Measurements from ENCODE around the gene CFAP161. TPM values are rescaled to one million over a fixed set of nuclear protein-coding genes. Genes with fewer than 3 reads are reported as not detected.
"Not testable (repeated sequence)": the region's sequence is repeated elsewhere in the genome, so short reads cannot be mapped to it uniquely, and the experiment has no call there.

CFAP161 gene
- total RNA-seq, 8 experiments from 2014 or later, result 0.14 to 3.1 (median 0.62) TPM; not detected in 4

DNA sequence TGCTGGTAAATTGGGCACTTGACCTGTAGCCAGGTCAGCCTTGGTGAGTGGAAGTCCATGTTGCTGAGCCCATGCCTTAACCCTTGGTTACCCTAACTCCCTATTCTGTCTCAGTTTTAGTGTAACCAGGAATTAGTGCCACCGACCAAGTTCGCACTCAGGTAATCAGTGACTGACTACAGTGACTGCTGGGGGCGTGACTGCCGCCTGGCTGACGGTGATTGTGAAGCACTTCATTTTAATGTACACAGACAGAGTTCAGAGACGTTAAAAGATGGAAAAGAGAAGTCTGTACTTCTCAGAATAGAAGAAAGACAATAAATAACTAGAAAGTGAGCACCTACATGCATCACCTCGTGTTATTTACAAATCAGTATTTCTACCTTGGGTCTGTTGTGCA lies 17.3 kb downstream of the CFAP161 start:
- H3K27ac ChIP-seq, result no peak overlapping the region
- no peak overlapping the region for H3K4me3 ChIP-seq
- no peak for ATAC-seq (replicated peaks in 6 of 8)
- in situ Hi-C loops (cut with MboI; ENCODE audit: low pct_unique_long_range_greater_than_20kb in 2 of 9, low sequenced_read_pairs in 9 of 9, unreplicated experiment in 9 of 9), result loop anchor here in 4 of 9 experiments (10.0 to 25.0 kb wide), 3 partner anchors 103 to 113 kb away; no protein-coding TSS in a partner anchor
- WGBS, 10 experiments, result 71 to 93% (median 78%) methylated on average over 3 to 7 of the region's 7 CpGs; no CpG with 5 or more reads in 1 of the 10 experiments
- H3K4me1 ChIP-seq (replicated peaks in 1 of 2), result no peaks in the 10 kb centered on the region

- H3K27ac ChIP-seq, result no peak overlapping the region
- no peak overlapping the region for H3K4me3 ChIP-seq
- in situ Hi-C loops (cut with MboI; ENCODE audit: low pct_unique_long_range_greater_than_20kb in 2 of 9, low sequenced_read_pairs in 9 of 9, unreplicated experiment in 9 of 9), result loop anchor here in 4 of 9 experiments (10.0 to 25.0 kb wide), 3 partner anchors 102 to 112 kb away; no protein-coding TSS in a partner anchor
- no peaks in the 10 kb centered on the region for H3K4me1 ChIP-seq (replicated peaks in 1 of 2)
- 63 to 100% (median 78%) methylated on average over 1 to 4 of the region's 4 CpGs for WGBS, 10 experiments
- peak in 1 of 8 experiments; percentile 30 for ATAC-seq (replicated peaks in 6 of 8)
These were observed 18.3 kb downstream of the CFAP161 start for GRCh38 chr15:81152339-81152738.

DNA sequence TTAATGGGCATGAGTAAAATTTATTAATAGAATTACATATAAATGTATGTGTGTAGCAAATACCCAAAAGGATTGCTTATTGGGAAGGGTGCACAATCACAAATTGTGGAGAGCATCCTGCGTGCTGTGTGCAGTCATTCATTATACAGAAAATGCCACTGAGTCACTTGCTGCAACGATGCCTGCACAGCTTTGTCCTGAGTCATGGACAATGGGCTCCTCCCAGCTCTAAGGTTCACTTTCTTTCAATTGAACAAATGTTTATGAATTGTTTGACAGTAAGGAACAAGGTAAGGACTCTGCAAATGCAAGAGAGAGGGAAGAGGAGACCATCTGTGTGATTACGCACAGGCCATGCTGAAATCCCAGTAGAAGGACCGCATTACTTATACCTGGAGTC lies 18.7 kb downstream of the CFAP161 start:
- H3K4me1 ChIP-seq (replicated peaks in 1 of 2), result no peaks in the 10 kb centered on the region
- in situ Hi-C loops (cut with MboI; ENCODE audit: low pct_unique_long_range_greater_than_20kb in 2 of 9, low sequenced_read_pairs in 9 of 9, unreplicated experiment in 9 of 9), result loop anchor here in 4 of 9 experiments (10.0 to 25.0 kb wide), 3 partner anchors 102 to 112 kb away; no protein-coding TSS in a partner anchor
- peak in 1 of 8 experiments; percentile 37 for ATAC-seq (replicated peaks in 6 of 8)

DNA sequence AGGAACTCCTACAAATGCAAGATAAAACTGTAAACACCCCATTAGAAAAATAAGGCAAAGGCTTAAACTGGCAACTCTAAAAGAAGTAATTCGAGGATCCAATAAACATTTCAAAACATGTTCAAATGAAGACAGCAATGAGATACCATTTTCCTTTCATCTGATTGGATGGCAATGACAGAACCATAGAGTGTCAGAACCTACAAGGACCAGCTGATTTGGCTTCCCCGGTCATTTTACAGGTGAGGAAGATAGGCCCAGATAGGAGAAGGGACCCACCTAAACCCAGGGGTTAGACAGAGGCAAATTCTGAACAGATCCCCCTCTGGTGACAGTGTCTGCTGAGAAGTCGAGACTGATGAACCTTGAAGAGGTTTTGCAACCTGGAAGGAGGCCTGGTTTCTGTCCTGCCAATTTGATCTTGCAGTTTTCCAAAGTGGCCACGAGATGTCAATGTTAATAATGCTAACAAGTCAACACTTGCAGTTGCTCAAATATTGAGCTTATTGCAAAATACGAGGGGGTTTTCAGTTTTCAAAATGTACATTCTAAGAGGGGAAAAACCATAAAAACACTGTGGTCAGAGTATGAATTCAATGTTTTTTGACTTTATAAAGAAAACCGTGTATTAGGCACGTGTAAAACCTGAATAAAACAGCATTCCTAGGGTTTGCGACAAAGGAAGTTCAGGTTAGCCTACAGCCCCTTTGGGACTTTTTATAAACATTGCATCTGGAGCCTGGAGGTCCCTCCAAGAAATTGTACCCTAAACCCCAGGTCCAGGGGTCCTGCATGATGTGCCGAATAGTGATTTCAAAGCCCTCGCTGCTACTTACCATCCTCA lies 21.5 kb downstream of the CFAP161 start:
- Histone ChIP-seq H3K4me3 (no peak overlapping the region), H3K27ac (no peak overlapping the region), H3K4me1 (replicated peaks in 1 of 2) (no peaks in the 10 kb centered on the region)
- in situ Hi-C loops (cut with MboI; ENCODE audit: low pct_unique_long_range_greater_than_20kb in 2 of 9, low sequenced_read_pairs in 9 of 9, unreplicated experiment in 9 of 9), result loop anchor here in 4 of 9 experiments (10.0 to 25.0 kb wide), 3 partner anchors 99 to 109 kb away; no protein-coding TSS in a partner anchor
- peak in 2 of 8 experiments; percentile 29 to 44 for ATAC-seq (replicated peaks in 6 of 8)
- WGBS, 10 experiments, result 0 to 63% (median 44%) methylated on average over 2 to 8 of the region's 10 CpGs

More for the DNA sequence above, 18.7 kb downstream of the CFAP161 start:
- no peak overlapping the region for H3K4me3 ChIP-seq
- 24 to 87% (median 57%) methylated on average over 1 to 3 of the region's 4 CpGs; no CpG with 5 or more reads in 2 of the 10 experiments for WGBS, 10 experiments
- no peak overlapping the region for H3K27ac ChIP-seq

DNA sequence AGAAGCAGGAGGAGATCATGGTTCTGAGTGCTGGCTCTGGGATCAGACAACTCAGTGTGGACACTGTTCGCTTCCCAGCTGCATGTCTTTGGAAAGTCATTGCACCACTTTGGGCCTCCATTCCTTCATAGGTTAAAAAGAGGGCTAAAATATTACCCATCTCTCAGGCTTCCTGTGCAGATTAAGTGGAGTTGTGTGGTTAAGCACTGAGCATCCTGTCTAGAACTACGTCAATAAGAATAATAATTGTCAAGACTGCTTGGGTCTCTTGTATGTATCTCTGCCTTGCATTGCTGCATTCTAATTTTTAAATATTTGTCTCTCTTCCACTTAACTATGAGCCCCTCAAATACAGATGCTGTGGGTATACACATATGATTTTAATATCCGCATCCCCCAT lies 22.3 kb downstream of the CFAP161 start:
- no peak for ATAC-seq (replicated peaks in 6 of 8)
- Histone ChIP-seq H3K27ac (no peak overlapping the region), H3K4me3 (no peak overlapping the region), H3K4me1 (replicated peaks in 1 of 2) (no peaks in the 10 kb centered on the region)
- whole genome bisulfite sequencing, 10 experiments, result 80 to 100% (median 93%) methylated on average over 1 to 3 of the region's 3 CpGs; no CpG with 5 or more reads in 3 of the 10 experiments
- in situ Hi-C loops (cut with MboI; ENCODE audit: low pct_unique_long_range_greater_than_20kb in 2 of 9, low sequenced_read_pairs in 9 of 9, unreplicated experiment in 9 of 9), result loop anchor here in 4 of 9 experiments (10.0 to 25.0 kb wide), 3 partner anchors 98 to 108 kb away; no protein-coding TSS in a partner anchor

DNA sequence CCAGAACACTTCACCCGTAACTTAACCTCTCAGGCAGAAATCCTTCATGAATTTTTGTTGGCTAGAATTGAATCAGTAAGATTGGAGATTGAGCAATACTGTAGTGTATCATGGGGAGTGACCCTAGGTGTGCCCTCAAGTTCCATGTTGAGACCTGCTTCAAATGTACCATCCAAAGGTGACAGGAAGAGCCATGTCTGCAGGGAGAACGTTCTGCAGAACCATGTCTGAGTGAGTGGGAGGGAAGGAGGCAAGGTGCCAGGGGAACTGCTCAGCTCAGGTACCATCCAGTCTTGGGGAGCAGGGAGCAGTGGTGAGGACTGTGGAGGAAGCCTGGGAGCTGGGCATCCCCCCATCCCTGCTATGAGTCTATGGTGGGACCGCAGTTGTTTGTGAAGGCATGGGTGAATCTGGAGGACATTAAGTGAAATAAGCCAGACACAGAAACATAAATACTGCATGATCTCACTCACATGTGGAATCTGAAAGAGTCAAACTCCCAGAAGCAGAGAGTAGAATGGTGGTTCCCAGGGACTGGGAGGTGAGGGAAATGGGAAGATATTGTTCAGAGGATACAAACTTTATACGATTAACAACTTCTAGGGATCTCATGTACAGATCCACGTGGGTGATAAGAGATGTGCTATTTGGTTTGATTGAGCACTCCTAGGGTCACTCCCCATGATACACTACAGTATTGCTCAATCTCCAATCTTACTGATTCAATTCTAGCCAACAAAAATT lies 23.3 kb downstream of the CFAP161 start:
- no peak overlapping the region for H3K27ac ChIP-seq
- ATAC-seq (replicated peaks in 6 of 8), result peak in 2 of 8 experiments; percentile 8 to 12
- H3K4me3 ChIP-seq, result no peak overlapping the region
- no peaks in the 10 kb centered on the region for H3K4me1 ChIP-seq (replicated peaks in 1 of 2)
- 17 to 81% (median 73%) methylated on average over 1 to 3 of the region's 5 CpGs; no CpG with 5 or more reads in 3 of the 10 experiments for WGBS, 10 experiments
- in situ Hi-C loops (cut with MboI; ENCODE audit: low pct_unique_long_range_greater_than_20kb in 2 of 9, low sequenced_read_pairs in 9 of 9, unreplicated experiment in 9 of 9), result loop anchor here in 4 of 9 experiments (10.0 to 25.0 kb wide), 3 partner anchors 97 to 107 kb away; no protein-coding TSS in a partner anchor

DNA sequence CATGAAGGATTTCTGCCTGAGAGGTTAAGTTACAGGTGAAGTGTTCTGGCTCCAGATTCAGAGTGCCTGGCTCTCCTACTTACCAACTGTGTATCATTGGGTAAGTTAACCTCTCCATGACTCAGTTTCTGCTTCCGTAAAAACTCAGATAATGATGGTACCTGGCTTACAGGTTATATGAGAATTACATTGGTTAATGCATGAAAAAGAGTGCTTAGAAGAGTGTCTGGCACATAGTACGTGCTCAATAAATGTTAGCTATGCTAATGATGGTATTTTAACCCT lies 23.8 kb downstream of the CFAP161 start:
- in situ Hi-C loops (cut with MboI; ENCODE audit: low pct_unique_long_range_greater_than_20kb in 2 of 9, low sequenced_read_pairs in 9 of 9, unreplicated experiment in 9 of 9), result loop anchor here in 4 of 9 experiments (10.0 to 25.0 kb wide), 3 partner anchors 97 to 107 kb away; no protein-coding TSS in a partner anchor
- WGBS, 10 experiments, result 50 to 100% (median 92%) methylated on average over 1 to 2 of the region's 2 CpGs; no CpG with 5 or more reads in 1 of the 10 experiments
- H3K4me3 ChIP-seq, result no peak overlapping the region
- no peak for ATAC-seq (replicated peaks in 6 of 8)
- H3K27ac ChIP-seq, result no peak overlapping the region
- H3K4me1 ChIP-seq (replicated peaks in 1 of 2), result no peaks in the 10 kb centered on the region

DNA sequence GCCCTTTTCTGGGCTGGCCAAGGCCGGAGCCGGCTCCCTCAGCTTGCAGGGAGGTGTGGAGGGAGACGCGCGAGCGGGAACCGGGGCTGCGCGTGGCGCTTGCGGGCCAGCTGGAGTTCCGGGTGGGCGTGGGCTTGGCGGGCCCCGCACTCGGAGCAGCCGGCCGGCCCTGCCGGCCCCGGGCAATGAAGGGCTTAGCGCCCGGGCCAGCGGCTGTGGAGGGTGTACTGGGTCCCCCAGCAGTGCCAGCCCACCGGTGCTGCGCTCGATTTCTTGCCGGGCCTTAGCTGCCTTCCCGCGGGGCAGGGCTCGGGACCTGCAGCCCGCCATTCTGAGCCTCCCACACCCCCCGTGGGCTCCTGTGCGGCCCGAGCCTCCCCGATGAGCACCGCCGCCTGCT lies 24.5 kb downstream of the CFAP161 start:
- not testable (repeated sequence) for H3K4me3 ChIP-seq
- WGBS, 10 experiments, result no CpG with 5 or more reads among the region's 37 CpGs
- in situ Hi-C loops (cut with MboI; ENCODE audit: low pct_unique_long_range_greater_than_20kb in 2 of 9, low sequenced_read_pairs in 9 of 9, unreplicated experiment in 9 of 9), result loop anchor here in 4 of 9 experiments (10.0 to 25.0 kb wide), 3 partner anchors 96 to 106 kb away; no protein-coding TSS in a partner anchor

GRCh38 chr15:81160312-81161159 lies 26.5 kb downstream of the CFAP161 start:
- peak in 3 of 8 experiments; percentile 86 to 93 (median 91) for ATAC-seq (replicated peaks in 6 of 8)
- Histone ChIP-seq H3K4me1 (replicated peaks in 1 of 2) (no peaks in the 10 kb centered on the region), H3K4me3 (no peak overlapping the region), H3K27ac (no peak overlapping the region)
- in situ Hi-C loops (cut with MboI; ENCODE audit: low pct_unique_long_range_greater_than_20kb in 2 of 9, low sequenced_read_pairs in 9 of 9, unreplicated experiment in 9 of 9), result loop anchor here in 1 of 9 experiments (25.0 kb wide), 1 partner anchor 102 kb away; no protein-coding TSS in a partner anchor
- WGBS, 10 experiments, result 0 to 92% (median 27%) methylated on average over 1 to 4 of the region's 11 CpGs; no CpG with 5 or more reads in 2 of the 10 experiments

More for the DNA sequence above, 24.5 kb downstream of the CFAP161 start:
- ATAC-seq (replicated peaks in 6 of 8); H3K4me1 ChIP-seq (replicated peaks in 1 of 2); H3K27ac ChIP-seq: not testable (repeated sequence)

DNA sequence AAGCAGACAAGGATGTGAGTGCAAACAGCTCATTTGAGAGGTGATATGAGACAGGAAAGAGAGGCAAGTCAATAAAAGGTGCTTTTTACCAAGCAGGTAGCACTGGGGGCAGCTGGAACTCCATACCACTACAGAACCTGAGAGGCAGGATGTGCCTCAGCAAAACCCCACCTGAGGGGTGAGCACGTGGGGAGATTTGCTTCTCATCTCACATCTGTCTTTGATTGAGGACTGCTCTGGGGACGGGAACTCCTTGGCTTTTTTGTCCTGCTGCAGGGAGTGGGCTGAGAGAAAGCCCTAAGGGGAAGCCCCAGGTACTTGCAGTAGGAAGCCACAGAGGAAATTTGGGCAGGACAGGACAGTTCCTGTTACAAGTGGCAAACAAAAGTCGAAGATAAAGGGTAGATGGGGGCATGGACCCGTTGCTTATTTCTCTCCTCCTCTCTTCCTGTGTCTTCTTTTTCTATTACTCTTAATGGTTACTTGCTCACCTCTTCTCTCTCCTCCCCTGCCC lies 27.1 kb downstream of the CFAP161 start:
- Histone ChIP-seq H3K4me3 (no peak overlapping the region), H3K27ac (no peak overlapping the region), H3K4me1 (replicated peaks in 1 of 2) (no peaks in the 10 kb centered on the region)
- 0 to 50% (median 27%) methylated on average over 1 to 4 of the region's 4 CpGs; no CpG with 5 or more reads in 1 of the 10 experiments for WGBS, 10 experiments
- in situ Hi-C loops (cut with MboI; ENCODE audit: low pct_unique_long_range_greater_than_20kb in 2 of 9, low sequenced_read_pairs in 9 of 9, unreplicated experiment in 9 of 9), result loop anchor here in 1 of 9 experiments (25.0 kb wide), 1 partner anchor 101 kb away; no protein-coding TSS in a partner anchor
- ATAC-seq (replicated peaks in 6 of 8), result no peak

GRCh38 chr15:81161851-81162250 lies 27.8 kb downstream of the CFAP161 start:
- WGBS, 10 experiments, result 65 to 100% (median 78%) methylated on average over 1 to 7 of the region's 7 CpGs; no CpG with 5 or more reads in 4 of the 10 experiments
- in situ Hi-C loops (cut with MboI; ENCODE audit: low pct_unique_long_range_greater_than_20kb in 2 of 9, low sequenced_read_pairs in 9 of 9, unreplicated experiment in 9 of 9), result loop anchor here in 1 of 9 experiments (25.0 kb wide), 1 partner anchor 100 kb away; no protein-coding TSS in a partner anchor
- no peak overlapping the region for H3K4me3 ChIP-seq
- ATAC-seq (replicated peaks in 6 of 8), result no peak
- no peaks in the 10 kb centered on the region for H3K4me1 ChIP-seq (replicated peaks in 1 of 2)
- no peak overlapping the region for H3K27ac ChIP-seq
